Muscle of back (tissue), 11 donors: ENCODE data around the gene DLEC1. TPM values are rescaled to one million over a fixed set of nuclear protein-coding genes. Genes with fewer than 3 reads are reported as not detected.
"Not testable (repeated sequence)": the region's sequence is repeated elsewhere in the genome, so short reads cannot be mapped to it uniquely, and the experiment has no call there.

ENCODE experiments used
- DNase-seq, 3 donors: peaks; one replicate each; pipeline versions ENCODE4 v3.0.0 to v3.0.0-alpha.2; 2013
- polyA plus RNA-seq, 10 donors: library from polyadenylated mRNA; unstranded; fragments of 120-200 nt; gene quantifications; one replicate each; pipeline ENCODE4 v1.2.1, GENCODE V29; 2013; ENCODE audit not compliant: insufficient read length in 10 of 10

DLEC1 gene
- polyA plus RNA-seq, 10 donors, result 0.22 to 1.2 (median 0.40) TPM

DNA sequence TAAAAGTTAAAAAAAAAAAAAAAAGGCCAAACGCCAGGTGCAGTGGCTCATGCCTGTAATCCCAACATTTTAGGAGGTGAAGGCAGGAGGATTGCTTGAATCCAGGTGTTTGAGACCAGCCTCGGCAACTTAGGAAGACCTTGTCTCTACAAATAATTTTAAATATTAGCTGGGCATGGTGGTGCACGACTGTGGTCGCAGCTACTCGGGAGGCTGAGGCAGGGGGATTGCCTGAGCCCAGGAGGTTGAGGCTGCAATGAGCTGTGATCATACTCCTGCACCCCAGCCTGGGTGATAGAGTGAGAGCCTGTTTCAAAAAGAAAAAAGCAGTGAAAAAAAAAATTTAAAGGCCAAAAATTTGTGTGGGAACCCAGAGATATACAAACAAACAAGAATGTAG is 2.7 kb upstream of the DLEC1 start:
- no peak for DNase-seq

DNA sequence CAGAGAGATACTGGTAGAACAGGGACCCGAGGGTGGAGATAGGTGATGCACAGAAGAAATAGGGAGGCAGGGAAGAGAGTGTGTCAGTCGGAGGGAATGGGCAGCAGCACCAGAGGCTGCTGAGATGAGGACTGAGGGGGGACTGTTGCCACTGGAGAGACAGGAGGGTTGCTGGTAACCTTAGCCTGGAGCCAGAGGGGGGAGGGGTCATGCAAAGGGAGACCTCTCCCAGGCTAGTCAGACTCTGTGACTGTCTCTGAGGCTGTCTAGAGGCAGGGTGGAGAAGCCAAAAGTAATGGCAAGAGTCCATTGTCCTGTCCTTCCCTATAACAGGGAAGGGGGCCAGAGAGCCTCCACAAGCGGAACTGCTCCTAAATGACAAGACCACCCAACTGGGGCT is 2.1 kb upstream of the DLEC1 start:
- no peak for DNase-seq

DNA sequence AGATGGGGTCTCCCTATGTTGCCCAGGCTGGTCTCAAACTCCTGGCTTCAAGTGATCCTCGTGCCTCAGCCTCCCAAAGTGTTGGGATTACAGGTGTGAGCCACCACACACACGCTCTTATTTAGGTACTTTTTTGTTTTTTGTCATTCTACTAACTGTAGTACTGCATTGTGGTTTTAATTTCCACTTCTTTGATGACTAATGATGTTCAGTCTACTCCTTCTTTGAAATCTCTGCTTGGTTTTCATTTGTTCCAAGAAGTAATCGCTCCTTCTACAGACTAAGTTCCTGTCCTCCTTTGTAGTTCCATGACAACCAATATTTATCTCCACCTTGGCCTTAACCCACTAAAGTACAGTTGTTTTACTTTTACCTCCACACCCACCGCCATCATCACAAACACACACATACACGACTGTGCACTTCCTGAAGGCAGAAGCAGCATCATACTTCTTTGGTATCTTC is 529 bp upstream of the DLEC1 start:
- DNase-seq, result no peak

DNA sequence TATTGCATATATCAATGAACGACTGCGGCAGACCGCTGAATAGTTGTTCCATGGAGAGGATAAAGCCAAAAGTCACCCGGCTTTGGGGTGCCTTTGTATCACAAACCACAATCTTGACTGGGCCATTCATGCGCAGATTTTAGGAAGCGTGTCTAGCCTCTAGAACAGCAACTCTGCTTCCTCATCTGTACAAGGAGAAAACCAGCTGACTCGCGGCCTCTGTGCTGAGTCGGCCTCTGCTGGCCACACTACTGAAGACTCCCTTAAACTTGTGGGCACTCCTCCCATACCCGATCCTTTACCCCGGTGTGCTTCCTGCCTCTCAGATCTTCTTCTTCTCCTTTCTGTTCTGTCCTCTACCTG is 872 bp downstream of the DLEC1 start:
- DNase-seq, result peak in 2 of 3 donors; percentile 42 to 59

DNA sequence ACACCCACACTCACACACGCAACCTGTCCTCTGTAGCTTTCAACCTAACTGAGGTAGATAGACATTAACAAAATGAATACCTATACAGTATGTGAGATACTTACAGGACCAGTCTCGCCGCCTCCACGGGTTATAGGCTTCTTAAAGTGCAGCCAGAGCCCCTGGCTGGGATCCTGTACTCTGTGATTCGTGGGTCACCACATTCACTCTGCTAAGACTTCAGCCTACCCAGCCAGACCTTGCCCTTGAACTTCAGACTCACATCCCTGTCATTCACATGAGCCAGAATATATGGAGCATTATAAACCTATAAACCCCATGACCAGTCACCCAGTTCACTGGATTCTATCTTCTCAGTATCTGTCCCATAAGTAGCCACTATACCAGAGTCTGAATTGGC is 1.4 kb downstream of the DLEC1 start:
- no peak for DNase-seq

DNA sequence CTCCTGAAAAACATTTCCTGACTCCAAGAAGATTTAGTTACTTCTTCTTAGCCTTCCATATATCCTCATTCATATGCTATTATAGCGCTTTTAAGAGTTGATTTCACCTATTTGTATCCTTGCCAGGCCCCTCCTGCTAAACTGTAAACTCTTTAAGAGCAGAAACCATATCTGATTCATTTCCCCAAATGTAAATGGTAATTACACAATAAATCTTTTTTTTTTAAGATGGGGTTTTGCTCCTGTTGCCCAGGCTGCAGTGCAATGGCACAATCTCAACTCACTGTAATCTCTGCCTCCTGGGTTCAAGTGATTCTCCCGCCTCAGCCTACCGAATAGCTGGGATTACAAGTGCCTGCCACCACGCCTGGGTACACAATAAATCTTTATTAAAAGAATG is 4.5 kb downstream of the DLEC1 start:
- no peak for DNase-seq

DNA sequence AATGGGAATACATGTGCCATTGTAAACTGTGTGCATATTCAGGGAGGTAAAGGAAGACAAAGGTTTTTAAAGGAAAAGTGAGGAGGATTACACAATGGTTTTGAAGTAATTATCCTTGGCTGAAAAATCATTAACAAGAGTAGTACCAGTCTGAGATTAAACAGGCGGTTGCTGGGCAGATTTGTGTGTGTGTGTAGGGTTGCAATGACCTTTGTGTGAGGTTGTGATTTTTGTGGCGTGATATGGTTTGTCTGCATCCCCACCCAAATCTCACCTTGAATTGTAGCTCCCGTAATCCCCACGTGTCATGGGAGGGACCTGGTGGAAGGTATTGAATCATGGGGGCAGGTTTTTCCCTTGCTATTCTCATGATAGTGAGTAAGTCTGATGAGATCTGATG is 7.0 kb downstream of the DLEC1 start:
- DNase-seq, result no peak

DNA sequence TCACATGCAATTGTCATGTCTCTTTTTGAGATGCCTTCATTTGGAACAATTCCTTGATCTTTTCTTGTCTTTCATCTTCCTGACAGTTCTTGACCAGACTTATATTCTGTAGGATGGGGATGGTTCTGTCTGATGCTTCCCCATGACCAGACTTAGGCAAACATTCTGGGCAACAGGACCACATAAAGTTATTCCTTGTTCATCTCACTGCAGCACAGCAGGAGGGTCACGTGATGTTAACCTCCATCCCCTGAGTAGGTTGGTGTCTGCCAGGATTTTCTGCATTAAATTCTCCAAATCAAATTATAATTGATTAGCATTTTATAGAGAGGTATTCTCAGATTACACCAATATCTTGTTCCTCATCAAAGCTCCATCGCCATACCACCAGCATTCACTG is 7.8 kb downstream of the DLEC1 start:
- DNase-seq, result no peak

DNA sequence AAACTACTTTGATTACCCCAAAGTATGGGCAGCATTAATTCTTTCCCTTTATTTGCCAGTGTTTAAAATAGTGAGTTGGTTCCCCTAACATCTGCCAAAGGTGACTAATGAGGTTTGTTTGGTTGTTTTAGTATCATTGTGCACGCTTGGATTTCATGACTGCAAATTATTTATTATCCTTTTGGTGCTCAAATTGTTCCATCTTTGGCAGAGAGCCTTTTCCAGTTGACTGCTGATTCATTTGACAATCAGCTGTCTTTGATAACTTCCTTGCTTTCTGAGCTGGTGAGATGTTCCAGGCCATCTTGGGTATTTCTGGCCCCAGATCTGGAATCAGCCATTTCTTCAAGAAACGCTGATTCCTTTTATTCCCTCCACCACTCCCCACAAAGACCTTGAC is 8.9 kb downstream of the DLEC1 start:
- DNase-seq, result no peak

DNA sequence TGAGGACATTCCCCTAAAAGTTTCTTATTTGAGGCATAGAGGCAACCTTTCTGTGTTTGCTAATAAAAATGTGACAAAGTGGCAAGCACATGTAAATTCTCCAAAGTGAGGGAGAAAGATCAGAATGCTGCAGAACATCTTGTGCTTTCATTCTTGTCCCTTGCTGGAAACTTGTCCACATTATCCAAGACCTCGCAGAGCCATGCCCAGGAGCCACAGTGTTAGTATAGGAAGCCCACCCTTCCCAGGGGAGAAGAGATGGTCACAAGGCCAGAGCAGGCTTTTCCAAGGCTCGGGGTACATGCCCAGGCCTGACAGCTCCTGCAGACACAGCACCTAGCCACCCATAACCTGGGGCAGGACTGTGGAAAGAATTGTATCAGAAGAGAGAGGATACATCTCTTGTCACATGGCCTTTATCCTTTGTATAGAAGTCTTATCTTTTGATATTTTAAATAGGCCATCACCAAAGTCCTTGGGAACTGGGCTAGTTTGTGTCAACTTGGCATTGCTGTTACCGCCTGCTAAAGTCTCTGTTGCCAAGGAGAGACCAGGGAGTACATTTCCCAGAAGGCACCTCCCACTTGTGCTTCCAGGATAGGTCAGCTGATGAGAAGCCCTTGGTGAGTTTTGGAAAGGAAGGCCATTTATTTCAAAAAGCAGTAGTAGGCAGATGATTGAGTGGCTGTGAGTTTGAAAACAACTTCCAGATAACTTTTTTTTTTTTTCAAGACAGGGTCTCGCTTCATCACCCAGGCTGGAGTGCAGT is 10.5 kb downstream of the DLEC1 start:
- DNase-seq, result no peak

DNA sequence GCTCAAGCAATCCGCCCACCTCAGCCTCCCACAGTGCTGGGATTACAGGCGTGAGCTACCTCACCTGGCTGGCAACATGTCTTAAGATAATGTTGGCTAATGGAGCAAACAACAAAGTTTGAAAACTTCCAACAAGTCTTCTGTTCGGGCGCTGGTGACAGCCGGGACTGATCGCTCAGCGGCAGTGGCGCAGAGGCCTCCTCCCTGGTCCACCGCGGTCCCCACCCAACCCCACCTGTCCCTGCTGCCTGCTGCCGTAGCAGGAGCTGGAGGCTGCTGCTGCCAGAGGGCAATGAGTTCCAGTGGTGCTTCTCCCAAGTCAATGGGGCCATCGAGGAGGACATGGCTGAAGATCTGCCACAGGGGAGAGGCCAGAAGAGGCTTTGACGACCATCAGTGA is 12.1 kb downstream of the DLEC1 start:
- no peak for DNase-seq

DNA sequence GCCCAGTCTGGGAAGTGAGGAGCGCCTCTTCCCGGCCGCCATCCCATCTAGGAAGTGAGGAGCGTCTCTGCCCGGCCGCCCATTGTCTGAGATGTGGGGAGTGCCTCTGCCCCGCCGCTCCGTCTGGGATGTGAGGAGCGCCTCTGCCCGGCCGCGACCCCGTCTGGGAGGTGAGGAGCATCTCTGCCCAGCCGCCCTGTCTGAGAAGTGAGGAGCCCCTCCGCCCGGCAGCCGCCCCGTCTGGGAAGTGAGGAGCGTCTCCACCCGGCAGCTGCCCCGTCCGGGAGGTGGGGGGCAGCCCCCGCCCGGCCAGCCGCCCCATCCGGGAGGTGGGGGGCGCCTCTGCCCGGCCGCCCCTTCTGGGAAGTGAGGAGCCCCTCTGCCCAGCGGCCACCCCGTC is 14.3 kb downstream of the DLEC1 start:
- not testable (repeated sequence) for DNase-seq

DNA sequence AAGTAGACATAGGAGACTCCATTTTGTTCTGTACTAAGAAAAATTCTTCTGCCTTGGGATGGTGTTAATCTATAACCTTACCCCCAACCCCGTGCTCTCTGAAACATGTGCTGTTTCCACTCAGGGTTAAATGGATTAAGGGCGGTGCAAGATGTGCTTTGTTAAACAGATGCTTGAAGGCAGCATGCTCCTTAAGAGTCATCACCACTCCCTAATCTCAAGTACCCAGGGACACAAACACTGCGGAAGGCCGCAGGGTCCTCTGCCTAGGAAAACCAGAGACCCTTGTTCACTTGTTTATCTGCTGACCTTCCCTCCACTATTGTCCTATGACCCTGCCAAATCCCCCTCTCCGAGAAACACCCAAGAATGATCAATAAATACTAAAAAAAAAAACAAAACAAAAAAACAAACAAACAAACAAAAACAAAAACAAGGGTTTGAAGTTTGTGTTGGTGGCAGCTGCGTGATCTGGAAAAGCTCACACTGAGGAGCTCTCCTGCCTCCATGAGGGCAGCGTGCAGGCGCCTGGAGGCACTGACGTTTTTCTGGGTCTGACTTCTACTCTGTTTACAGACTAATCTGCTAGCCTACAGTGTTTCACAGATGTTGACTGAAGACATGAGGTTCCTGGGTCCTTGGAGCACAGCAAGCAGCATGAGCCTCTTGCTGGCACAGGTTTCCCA is 14.9 kb downstream of the DLEC1 start:
- DNase-seq, result not testable (repeated sequence)

DNA sequence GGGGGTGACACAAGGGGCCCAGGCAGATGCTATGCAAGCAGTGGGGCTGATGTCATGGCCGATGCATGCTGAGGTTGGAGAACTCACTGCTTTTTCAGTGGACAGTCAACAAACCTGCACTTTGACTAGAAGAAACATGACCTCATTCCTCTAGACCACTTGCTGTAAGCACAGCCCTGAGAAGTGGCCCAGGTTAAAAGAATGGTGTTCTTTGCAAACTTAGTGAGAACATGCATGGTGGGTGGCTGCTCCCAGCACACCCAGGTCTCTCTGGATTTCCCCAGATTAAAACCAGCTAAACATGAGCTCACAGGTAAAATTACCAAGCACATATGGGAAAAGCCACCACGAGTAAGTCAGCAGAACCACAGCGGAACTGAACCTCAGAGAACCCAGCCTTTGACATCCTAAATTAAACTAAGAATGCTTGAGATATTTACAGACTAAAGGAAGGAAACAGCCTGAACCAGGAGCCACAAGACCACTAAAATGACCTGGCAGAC is 15.5 kb downstream of the DLEC1 start:
- no peak for DNase-seq

DNA sequence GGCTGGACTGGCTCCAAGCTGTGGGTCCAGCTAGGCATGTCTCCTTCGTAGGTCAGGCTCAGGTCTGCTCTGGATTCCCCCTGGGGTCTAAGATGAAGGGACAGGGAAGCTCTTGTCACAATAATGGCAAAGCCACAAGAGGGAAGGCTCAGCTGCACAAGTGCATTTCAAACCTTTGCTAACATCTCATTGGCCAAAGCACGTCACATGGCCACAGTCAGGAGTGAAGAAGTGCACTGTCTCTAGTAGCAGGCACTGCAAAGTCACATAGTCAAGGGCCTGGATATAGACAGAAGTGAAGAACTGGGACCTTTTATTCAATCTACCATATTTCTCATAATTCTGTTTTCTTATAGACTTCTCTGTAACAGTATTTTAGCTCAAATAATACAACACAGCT is 20.1 kb downstream of the DLEC1 start:
- DNase-seq, result no peak

DNA sequence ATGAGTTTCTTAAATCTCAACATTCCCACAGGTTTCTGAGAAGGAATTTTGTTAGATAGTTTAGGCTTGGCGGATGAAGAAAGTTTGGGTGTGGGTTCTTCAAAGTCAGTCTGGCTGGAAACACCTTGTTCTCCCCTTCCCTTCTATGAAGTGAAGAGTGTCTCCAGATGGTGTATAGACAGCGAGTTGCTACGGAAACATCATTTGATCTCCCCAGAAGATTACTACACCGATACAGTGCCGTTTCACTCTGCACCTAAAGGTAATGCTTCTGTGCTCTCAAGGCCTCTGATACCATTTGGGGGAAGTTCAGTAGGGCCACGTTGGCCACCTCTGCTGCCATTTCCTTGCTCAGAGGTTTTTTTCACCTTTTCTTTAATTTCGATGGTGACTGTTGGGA is 20.6 kb downstream of the DLEC1 start:
- DNase-seq, result no peak

DNA sequence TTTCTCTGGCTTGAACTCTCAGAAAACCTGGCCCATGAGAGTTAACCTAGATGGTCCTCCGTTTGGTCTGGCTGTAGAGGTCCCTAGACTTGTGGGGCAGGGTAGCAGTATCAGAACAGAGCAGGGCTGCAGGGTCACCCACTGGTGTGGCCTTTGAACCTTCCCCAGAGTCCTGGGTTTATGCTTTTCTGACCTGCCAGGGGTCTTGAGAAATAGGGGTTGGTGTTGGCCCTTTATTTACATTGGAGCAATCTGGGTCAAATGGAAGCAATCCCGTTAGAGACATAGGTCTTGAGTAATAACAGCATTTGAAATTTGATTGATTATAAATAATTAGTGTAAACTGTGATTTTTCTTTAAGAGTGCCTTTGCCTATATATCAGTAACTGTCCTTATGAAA is 23.8 kb downstream of the DLEC1 start:
- no peak for DNase-seq

DNA sequence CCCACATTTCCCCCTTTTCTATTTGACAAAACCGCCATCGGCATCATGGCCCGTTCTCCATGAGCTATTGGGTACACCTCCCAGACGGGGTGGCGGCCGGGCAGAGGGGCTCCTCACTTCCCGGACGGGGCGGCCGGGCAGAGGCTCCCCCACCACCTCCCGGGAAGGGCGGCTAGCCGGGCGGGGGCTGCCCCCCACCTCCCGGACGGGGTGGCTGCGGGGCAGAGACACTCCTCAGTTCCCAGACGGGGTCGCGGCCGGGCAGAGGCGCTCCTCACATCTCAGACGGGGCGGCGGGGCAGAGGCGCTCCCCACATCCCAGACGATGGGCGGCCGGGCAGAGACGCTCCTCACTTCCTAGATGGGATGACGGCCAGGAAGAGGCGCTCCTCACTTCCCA is 25.4 kb downstream of the DLEC1 start:
- DNase-seq, result not testable (repeated sequence)

DNA sequence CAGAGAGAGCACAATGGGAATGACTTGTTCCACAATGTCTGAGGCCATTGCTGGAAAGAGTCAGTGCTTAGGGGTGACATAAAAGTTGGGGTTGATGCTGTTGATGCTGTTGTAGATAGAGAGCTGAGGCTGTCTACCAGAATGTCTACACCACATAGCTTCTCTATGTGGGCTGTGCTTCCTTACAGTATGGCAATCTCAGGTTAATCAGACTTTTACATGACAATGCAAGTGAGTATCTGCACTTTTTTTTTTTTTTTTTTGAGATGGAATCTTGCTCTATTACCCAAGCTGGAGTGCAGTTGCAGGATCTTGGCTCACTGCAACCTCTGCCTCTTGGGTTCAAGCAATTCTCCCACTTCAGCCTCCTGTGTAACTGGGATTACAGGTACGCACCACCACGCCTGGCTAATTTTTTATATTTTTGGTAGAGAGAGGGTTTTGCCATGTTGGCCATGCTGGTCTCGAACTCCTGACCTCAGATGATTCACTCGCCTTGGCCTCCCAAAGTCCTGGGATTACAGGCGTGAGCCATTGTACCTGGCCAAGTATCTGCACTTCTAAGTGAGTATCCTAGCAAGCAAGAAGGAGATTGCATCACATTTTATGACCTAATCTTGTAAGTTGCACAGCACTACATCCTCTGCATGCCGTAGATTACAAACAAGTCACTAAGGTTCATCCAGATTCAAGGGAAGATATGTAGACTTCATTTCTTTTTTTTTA is 28.7 kb downstream of the DLEC1 start:
- no peak for DNase-seq

DNA sequence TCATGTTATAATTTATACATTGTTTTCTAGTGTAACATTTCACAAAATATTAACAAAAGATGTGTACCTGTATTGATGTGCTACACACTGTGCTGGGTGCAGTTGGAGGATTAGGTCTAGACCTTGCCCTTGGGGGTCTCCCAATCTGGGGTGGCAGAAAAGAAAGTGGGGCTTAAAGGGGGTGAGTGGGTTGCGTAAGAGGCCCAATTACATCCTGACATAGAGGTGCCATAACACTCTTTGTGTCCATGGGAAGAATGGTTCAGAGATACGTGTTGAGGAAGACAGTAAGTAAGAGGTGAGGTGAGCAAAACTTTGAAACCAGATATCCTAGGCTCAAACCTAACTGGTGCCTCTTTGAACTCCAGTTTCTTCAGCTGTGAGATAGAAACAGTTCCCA is 31.0 kb downstream of the DLEC1 start:
- no peak for DNase-seq

DNA sequence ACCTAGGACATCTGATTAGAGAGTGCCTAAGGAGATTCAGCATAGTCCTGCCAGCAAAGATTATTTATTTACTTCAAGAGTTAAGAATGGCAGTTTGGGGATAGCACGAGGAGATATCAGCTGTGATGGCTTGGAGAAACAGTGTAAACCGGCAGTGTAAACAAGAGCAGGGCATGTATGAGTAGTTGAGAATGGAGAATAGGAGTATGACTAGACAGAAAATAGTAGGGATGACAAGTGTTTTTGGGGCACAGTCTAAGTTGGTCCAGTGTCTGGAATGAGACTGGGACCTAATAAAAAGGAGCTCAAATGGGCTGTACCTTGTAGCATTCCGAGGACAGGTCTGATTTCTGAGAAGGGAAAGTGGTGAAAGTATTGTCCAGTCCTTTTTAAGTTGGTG is 38.1 kb downstream of the DLEC1 start:
- DNase-seq, result not testable (repeated sequence)

DNA sequence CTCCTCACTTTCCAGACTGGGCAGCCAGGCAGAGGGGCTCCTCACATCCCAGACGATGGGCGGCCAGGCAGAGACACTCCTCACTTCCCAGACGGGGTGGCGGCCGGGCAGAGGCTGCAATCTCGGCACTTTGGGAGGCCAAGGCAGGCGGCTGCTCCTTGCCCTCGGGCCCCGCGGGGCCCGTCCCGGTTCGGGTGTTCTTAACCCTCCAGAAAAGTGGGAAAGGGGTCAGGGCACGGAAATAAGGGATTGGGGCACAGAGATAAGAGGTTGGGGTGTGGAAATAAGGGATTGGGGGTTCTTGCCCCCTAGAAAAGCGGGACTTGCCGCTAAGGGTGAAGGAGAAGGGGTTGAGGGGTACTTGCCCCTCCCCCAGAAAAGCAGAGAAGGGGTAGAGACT is 43.3 kb downstream of the DLEC1 start:
- DNase-seq, result not testable (repeated sequence)

DNA sequence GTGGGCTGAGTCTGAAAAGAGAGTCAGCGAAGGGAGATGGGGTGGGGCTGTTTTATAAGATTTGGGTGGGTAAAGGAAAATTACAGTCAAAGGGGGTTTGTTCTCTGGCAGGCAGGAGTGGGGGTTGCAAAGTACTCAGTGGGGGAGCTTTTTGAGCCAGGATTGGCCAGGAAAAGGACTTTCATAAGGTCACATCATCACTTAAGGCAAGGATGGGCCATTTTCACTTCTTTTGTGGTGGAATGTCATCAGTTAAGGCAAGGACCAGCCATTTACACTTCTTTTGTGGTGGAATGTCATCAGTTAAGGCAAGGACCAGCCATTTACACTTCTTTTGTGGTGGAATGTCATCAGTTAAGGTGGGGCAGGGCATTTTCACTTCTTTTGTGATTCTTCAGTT is 44.2 kb downstream of the DLEC1 start:
- DNase-seq, result not testable (repeated sequence)
